Left ventricle myocardium inferior (tissue), 1 donor: ENCODE measurements around the gene CHD3. TPM values are rescaled to one million over a fixed set of nuclear protein-coding genes. Genes with fewer than 3 reads are reported as not detected.

ENCODE experiments used
- DNase-seq: peaks from one replicate; pipeline ENCODE4 v3.0.0-alpha.2; 2020
- H3K27ac ChIP-seq: fragments of 200-600 bp; replicated peaks from 2 replicates; pipeline ENCODE4 v1.8.0; 2021
- H3K27me3 ChIP-seq: fragments of 200-600 bp; 2 replicates; pipeline ENCODE4 v1.8.0; 2021; ENCODE audit warnings: low read depth
- H3K36me3 ChIP-seq: fragments of 200-600 bp; 2 replicates; pipeline ENCODE4 v1.8.0; 2021
- H3K4me1 ChIP-seq: fragments of 200-600 bp; 2 replicates; pipeline ENCODE4 v1.8.0; 2021
- H3K4me3 ChIP-seq: fragments of 200-600 bp; 2 replicates; pipeline ENCODE4 v1.8.0; 2021; ENCODE audit warnings: mild to moderate bottlenecking, moderate library complexity
- H3K9me3 ChIP-seq: fragments of 200-600 bp; replicated peaks from 2 replicates; pipeline ENCODE4 v1.8.0; 2021
- CTCF ChIP-seq: fragments of 200-600 bp; IDR thresholded peaks from 2 replicates; pipeline ENCODE4 v1.8.0; 2021; ENCODE audit warnings: antibody characterized with exemption, mild to moderate bottlenecking, borderline replicate concordance
- intact Hi-C: fragments of 100-400 bp; cut with micrococcal nuclease; formaldehyde crosslinking; loops from one replicate; pipeline ENCODE4 v1.11.0; 2022
- total RNA-seq: library from RNA; stranded (reverse); fragmentation: NEBNext Ultra II Directional; extraction: Animal tissue kit (Norgen Biotek cat#: 25700); gene quantifications from one replicate; pipeline ENCODE4 v1.2.1, GENCODE V29; 2021
- donor health status: DM: no; HTN: yes; CAD: no; lungs with severe emphysema.

The CHD3 gene
- total RNA-seq, 1 donor from 2014 or later = 15.6 TPM

- Histone ChIP-seq H3K4me3 (peak overlapping the region; percentile 88), H3K9me3 (no peaks in the 10 kb centered on the region), H3K4me1 (peaks cover 67% of the 10 kb centered on the region), H3K36me3 (peaks cover 12% of the 10 kb centered on the region), H3K27ac (peak overlapping the region; percentile 98), H3K27me3 (no peaks in the 10 kb centered on the region)
- TF ChIP-seq CTCF = no peak
- DNase-seq = no peak
- intact Hi-C loops = no loop called here
These were observed 3.8 kb upstream of the CHD3 start for GRCh38 chr17:7884581-7885366.

- Histone ChIP-seq H3K9me3 (no peaks in the 10 kb centered on the region), H3K27me3 (no peaks in the 10 kb centered on the region), H3K27ac (peak overlapping the region; percentile 98), H3K4me1 (peaks cover 72% of the 10 kb centered on the region), H3K36me3 (peaks cover 3% of the 10 kb centered on the region), H3K4me3 (peak overlapping the region; percentile 88)
- intact Hi-C loops = no loop called here
- peak; percentile 36 for DNase-seq
- no peak for TF ChIP-seq CTCF
These were observed 3.0 kb upstream of the CHD3 start for GRCh38 chr17:7885367-7886226.

- peaks cover 4% of the 10 kb centered on the region for H3K36me3 ChIP-seq
- no peak for DNase-seq
- peaks cover 67% of the 10 kb centered on the region for H3K4me1 ChIP-seq
- peak overlapping the region; percentile 98 for H3K27ac ChIP-seq
- peak overlapping the region; percentile 88 for H3K4me3 ChIP-seq
- intact Hi-C loops = no loop called here
- no peaks in the 10 kb centered on the region for H3K27me3 ChIP-seq
- no peaks in the 10 kb centered on the region for H3K9me3 ChIP-seq
- no peak for TF ChIP-seq CTCF
These were observed 2.2 kb upstream of the CHD3 start for GRCh38 chr17:7886227-7887037.

- no peaks in the 10 kb centered on the region for H3K9me3 ChIP-seq
- H3K4me3 ChIP-seq = peak overlapping the region; percentile 88
- no peaks in the 10 kb centered on the region for H3K27me3 ChIP-seq
- no peak for DNase-seq
- intact Hi-C loops = no loop called here
- peaks cover 8% of the 10 kb centered on the region for H3K36me3 ChIP-seq
- H3K4me1 ChIP-seq = peaks cover 61% of the 10 kb centered on the region
- no peak for TF ChIP-seq CTCF
- peak overlapping the region; percentile 98 for H3K27ac ChIP-seq
These were observed 1.5 kb upstream of the CHD3 start for GRCh38 chr17:7887038-7887481.
